RPMI8226 (cell line): ENCODE results near the gene ACVRL1.

Experiments used
- DNase-seq: peaks from one replicate; pipeline ENCODE4 v3.0.0-alpha.2; 2015

Gene ACVRL1

GRCh38 chr12:51907083-51907855 is at the start of gene ACVRL1:
TSS of gene ACVRL1 (plus strand) at chr12:51907504. CDS start at chr12:51912475, 4,971 bp downstream.
- DNase-seq: no peak

GRCh38 chr12:51860986-51861385 is 46.3 kb upstream of the ACVRL1 start:
- no peak for DNase-seq

- no peak for DNase-seq
These were observed 44.4 kb upstream of the ACVRL1 start for GRCh38 chr12:51862947-51863346.

DNA sequence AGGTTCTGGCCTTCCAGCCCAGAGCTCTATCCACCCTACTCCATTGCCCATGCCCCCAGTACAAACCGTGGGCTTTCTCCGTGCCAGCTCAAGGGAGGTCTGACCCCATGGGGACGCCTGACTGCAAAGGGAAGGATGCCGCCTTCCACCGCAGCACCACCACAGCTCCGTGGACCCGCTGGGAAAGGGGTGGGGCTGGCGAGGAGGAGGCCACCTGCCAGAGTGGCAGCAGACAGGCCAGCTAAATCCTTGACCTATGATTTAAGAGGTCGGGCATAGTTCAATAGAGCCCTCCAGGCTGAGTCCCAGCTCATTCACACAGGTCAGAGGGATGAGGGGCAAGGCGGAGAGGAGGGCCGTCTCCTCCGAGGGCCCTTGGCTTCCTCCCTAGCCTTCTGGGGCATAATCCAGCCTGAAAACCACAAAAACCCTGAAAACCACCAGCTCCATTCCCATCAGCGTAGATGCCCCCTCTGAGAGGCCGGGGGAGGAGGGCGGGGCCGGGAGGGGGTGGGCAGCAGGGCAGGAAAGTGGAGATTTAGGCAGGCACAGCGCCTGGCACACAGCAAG is 43.9 kb upstream of the ACVRL1 start:
- no peak for DNase-seq

DNA sequence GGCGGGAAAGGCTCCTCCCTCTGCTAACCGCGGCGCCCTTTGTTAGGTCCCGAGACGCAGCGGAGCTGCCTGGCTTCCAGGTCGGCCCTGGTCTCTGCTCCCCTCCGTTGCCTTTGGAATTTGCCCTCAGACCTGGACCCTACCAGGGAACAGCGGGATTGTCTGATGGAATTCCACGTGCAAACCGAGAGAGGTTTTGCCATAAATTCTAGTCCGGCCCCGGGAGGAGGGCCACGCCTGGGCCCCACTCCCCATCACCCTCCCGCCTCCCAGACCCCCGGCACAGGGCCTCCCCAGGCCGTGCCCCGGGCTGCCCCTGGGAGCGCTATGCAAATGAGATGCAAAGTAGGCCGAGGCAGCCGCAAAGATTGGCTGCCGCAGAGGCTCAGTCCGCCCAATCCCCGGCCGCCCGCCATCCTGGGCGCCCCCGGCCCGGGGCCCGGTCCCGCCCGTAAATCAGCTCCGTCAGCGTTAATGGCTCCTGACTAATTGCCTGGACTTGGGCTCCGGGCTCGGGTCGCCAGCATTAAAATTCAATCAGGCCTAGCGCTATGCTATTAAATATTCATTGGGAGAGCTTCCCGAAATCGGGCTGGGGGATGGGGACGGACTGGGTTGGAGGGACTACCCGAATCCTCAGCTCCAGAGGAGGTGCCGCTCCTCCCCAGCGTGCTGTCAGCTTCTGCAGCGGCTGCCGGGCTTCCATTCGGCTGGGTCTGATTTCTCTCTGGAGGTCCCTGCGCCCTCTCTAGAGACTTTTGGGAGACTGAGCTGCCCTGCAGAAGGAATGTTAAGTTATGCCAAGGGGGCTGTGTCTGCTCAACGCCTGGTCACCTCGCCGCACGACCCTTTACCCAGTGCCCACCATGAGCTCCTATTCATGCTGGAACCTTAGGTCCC is 43.1 kb upstream of the ACVRL1 start:
- DNase-seq: no peak

- DNase-seq: no peak
These were observed 42.3 kb upstream of the ACVRL1 start for GRCh38 chr12:51864833-51865670.

- DNase-seq: no peak
These were observed 41.5 kb upstream of the ACVRL1 start for GRCh38 chr12:51865757-51866270.

- no peak for DNase-seq
These were observed 41.0 kb upstream of the ACVRL1 start for GRCh38 chr12:51866324-51866723.

DNA sequence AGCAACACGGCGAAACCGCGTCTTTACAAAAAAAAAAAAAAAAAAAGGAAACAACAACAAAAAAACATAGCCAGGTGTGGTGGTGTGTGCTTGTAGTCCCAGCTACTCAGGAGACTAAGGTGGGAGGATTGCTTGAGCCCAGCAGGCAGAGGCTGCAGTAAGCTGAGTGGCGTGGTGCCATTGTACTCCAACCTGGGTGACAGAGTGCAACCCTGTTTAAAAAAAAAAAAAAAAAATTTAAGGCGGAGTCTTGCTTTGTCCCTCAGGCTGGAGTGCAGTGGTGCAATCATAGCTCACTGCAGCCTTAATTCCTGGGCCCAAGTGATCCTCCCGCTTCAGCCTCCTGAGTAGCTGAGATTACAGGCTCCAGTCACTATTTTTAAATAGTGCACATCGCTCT is 40.5 kb upstream of the ACVRL1 start:
- no peak for DNase-seq

DNA sequence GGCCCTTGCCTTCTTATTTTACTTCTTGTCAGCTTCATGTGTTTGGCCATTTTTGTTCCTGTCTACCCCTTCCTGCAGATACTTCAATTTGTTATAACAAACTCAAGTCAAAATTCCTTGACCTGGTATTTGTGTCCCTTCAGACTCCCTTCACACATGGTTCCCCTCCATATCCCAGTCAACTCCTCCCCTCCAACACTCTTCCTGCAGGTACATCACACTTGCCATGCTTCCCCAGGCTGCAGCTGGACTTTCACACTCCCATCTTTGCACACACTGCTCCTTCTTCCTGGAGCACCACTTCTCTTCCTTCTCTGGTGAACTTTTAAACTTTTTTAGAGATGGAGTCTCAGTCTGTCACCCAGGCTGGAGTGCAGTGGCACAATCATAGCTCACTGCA is 39.9 kb upstream of the ACVRL1 start:
- DNase-seq: no peak

DNA sequence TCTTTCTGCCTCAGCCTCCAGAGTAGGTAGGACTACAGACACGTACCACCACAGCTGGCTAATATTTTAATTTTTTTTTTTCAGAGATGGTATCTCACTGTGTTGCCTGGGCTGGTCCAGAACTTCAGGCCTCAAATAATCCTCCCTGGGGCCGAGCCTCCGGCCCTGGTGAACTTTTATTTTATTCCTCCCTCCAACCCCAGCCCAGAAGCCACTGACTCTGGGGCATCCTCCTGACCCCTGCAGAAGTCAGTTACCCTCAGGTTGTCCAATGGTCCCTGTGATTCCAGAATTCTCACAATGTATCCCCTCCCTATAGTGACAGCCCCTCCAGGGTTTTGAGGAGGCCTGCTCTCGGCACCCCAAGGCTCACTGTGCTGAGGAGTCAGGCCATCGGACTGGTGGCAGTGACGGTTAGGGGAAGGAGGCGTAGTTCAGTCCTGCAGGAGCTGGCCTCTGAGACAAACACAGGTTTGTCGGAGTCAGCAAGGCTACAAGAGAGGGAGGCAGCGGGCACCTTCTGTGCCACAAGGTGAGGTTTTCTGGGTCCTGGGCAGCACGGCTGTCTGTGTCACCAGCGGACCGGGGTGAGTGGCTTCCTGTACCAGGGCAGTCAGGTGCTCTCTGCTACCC is 39.4 kb upstream of the ACVRL1 start:
- no peak for DNase-seq

DNA sequence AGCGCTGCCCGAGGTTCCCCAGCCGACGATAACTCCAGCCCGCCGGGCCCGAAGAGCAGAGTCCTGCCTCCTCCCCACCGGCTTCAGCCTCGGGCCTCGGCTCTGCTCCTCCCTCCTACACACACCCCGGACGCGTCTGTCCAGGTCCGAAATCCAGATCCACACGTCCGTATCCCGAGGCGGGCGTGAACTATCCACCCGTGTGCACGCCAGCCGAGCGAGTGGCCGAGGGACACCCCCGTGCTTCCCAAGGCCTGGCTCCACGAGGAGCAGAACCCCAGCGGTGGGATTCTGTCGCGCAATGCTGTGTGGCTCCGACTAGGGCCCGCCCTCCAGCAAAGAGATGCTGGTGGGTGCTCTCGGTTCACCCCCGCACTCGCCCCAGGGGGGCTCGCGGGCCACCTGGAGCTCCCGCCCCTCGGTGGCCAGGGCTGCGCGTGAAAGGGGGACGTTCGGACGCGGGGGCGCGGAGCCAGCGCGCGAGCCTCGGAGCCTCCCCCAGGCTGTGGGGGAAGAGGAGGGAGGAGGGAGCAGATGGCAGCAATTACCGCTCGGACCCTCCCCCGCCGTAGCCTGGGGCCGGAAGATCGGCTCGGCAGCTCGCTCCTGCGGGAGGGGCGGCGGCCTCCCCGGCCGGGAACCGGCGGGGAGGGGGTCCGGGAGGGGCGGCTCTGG is 38.3 kb upstream of the ACVRL1 start:
- no peak for DNase-seq

GRCh38 chr12:51869496-51869865 is 37.8 kb upstream of the ACVRL1 start:
- no peak for DNase-seq

- no peak for DNase-seq
These were observed 37.4 kb upstream of the ACVRL1 start for GRCh38 chr12:51869931-51870330.

DNA sequence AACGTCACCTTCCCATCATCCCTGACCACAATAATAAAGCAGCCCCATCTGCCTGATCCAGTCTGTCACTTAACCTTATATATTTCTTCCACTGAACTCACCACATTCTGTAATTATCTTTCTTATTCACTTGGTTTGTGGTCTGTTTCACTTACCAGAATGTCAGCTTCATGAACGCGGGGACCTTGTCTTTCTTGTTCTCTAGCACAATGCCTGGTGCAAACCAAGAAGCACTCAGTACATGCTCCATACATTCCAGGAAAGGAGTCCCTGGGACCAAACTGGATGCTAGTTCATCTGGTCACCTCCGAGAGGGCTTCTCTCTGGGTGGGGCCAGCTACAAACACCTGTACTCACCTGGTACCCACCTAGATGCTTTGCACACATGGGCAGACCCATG is 36.8 kb upstream of the ACVRL1 start:
- no peak for DNase-seq

DNA sequence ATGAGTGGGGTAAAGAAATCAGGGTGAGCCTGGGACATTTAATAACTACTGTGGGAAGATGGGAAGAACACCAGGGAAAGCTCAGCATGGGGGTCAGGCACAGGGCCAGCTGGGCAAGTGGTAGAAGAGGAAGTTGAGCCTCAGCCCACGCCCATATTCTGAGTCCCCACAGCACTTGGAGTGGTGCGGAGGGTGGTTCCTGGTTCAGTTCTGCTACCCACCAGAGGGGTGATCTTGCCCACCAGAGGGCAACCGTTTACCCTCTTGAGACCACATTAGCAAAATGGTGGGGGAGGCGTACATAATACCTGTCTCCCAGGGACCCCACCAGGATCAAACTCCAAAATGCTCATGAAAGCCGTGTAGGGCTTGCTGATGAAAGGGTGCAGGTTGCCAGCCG is 36.2 kb upstream of the ACVRL1 start:
- no peak for DNase-seq

DNA sequence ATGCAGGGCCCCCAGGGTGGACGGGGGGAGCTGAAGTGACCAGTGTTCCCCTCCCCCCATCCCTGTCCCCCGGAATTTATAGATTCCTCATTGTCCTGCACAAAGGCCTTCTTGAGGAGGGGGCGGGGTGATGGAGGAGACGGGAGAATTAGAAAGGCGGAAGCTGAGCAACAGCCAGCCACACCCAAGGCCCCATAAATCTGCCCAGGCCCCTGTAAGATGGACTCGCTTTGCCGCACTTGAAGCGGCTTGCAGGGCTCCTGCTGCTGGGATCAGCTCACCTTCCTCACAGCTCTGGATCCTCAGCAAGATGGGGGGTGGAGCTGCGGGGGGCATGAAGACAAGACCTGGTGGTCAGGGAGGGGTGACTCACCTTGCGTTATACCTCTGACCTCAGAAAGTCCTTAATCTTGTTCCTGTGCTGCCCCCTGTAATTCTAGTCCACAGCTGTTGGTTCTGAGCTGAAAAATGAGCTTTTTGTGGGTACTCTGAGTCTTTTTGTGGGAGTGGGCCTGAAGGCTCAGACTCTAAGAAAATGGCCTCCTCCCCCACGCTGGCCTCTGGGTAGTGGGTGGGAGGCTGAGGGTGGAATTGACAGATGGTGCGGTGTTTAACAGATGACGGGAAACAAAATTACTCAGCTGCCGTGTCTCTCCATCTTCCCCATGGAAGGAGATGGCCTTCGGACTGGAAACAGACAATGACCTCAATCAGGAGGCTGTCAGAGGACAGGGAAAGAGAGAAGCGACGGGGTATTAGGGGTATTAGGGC is 35.2 kb upstream of the ACVRL1 start:
- no peak for DNase-seq

DNA sequence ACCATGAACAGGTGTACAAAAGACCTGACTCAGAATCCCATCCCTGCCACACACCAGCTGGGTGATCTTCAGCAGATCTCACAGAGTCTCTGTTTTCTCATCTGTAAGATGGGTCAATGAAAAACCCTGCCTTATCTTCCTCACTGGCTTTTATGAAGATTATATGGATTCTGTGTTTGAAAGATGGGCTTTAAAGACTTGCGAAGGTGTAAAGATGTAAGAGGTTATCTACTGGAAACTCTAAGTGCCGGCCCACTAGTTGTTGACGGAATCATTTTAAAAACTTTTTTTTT is 34.7 kb upstream of the ACVRL1 start:
- DNase-seq: no peak

- no peak for DNase-seq
These were observed 33.9 kb upstream of the ACVRL1 start for GRCh38 chr12:51873251-51873994.

- no peak for DNase-seq
These were observed 33.3 kb upstream of the ACVRL1 start for GRCh38 chr12:51874000-51874399.
